ENCODE measurements around the gene METRNL.
A peak's percentile ranks its signal among the peaks of the same experiment; 100 is the strongest.
"Not testable (repeated sequence)": the region's sequence is repeated elsewhere in the genome, so short reads cannot be mapped to it uniquely, and the experiment has no call there.

METRNL gene

GRCh38 chr17:83079352-83079747 lies at the start of gene METRNL:
Gene METRNL, plus strand, starts transcription at chr17:83079609. Its CDS starts 207 bp downstream, at chr17:83079816.
- peak; percentile 14 for DNase-seq (ENCODE audit: low spot score)

- DNase-seq (ENCODE audit: low spot score): no peak
These were observed 49.0 kb upstream of the METRNL start for GRCh38 chr17:83030432-83030831.

- no peak for DNase-seq (ENCODE audit: low spot score)
These were observed 48.0 kb upstream of the METRNL start for GRCh38 chr17:83031321-83031945.

GRCh38 chr17:83031946-83032451 lies 47.4 kb upstream of the METRNL start:
- not testable (repeated sequence) for DNase-seq (ENCODE audit: low spot score)

- DNase-seq (ENCODE audit: low spot score): no peak
These were observed 46.6 kb upstream of the METRNL start for GRCh38 chr17:83032781-83033180.

- no peak for DNase-seq (ENCODE audit: low spot score)
These were observed 44.9 kb upstream of the METRNL start for GRCh38 chr17:83034525-83034924.

GRCh38 chr17:83035722-83036121 lies 43.7 kb upstream of the METRNL start:
- DNase-seq (ENCODE audit: low spot score): no peak

- DNase-seq (ENCODE audit: low spot score): no peak
These were observed 43.2 kb upstream of the METRNL start for GRCh38 chr17:83036193-83036592.

- no peak for DNase-seq (ENCODE audit: low spot score)
These were observed 42.7 kb upstream of the METRNL start for GRCh38 chr17:83036666-83037065.

- no peak for DNase-seq (ENCODE audit: low spot score)
These were observed 42.1 kb upstream of the METRNL start for GRCh38 chr17:83037084-83037873.

- no peak for DNase-seq (ENCODE audit: low spot score)
These were observed 41.6 kb upstream of the METRNL start for GRCh38 chr17:83037874-83038165.

- not testable (repeated sequence) for DNase-seq (ENCODE audit: low spot score)
These were observed 40.4 kb upstream of the METRNL start for GRCh38 chr17:83038983-83039382.

- no peak for DNase-seq (ENCODE audit: low spot score)
These were observed 38.1 kb upstream of the METRNL start for GRCh38 chr17:83041305-83041704.

- DNase-seq (ENCODE audit: low spot score): no peak
These were observed 36.8 kb upstream of the METRNL start for GRCh38 chr17:83042522-83043158.

- not testable (repeated sequence) for DNase-seq (ENCODE audit: low spot score)
These were observed 34.9 kb upstream of the METRNL start for GRCh38 chr17:83044479-83044878.

GRCh38 chr17:83046448-83047181 lies 32.8 kb upstream of the METRNL start:
- DNase-seq (ENCODE audit: low spot score): no peak

- DNase-seq (ENCODE audit: low spot score): no peak
These were observed 32.3 kb upstream of the METRNL start for GRCh38 chr17:83047182-83047478.

- not testable (repeated sequence) for DNase-seq (ENCODE audit: low spot score)
These were observed 31.5 kb upstream of the METRNL start for GRCh38 chr17:83047818-83048475.

- DNase-seq (ENCODE audit: low spot score): no peak
These were observed 28.6 kb upstream of the METRNL start for GRCh38 chr17:83050651-83051395.

- DNase-seq (ENCODE audit: low spot score): peak; percentile 98
These were observed 27.8 kb upstream of the METRNL start for GRCh38 chr17:83051396-83052240.

Measured in pons (tissue), 1 donor.